Breast epithelium (tissue), 4 donors: Measurements from ENCODE around the gene CYTH1. TPM values are rescaled to one million over a fixed set of nuclear protein-coding genes. Genes with fewer than 3 reads are reported as not detected.
A peak's percentile ranks its signal among the peaks of the same experiment; 100 is the strongest.

Source experiments
- DNase-seq, 2 donors: peaks; one replicate each; pipeline ENCODE4 v3.0.0-alpha.2; 2019; ENCODE audit warnings: low spot score in 2 of 2
- H3K27ac ChIP-seq, 2 donors: fragments of 200-600 bp; sonication (generic) in 1 of 2; one replicate each; pipeline ENCODE4 v1.5.1; 2016 to 2019; ENCODE audit warnings: mild to moderate bottlenecking in 1 of 2
- H3K27me3 ChIP-seq, 2 donors: fragments of 200-600 bp; sonication (generic) in 1 of 2; one replicate each; pipeline versions ENCODE4 v1.5.1 to v1.6.0; 2017 to 2019; ENCODE audit warnings: control low read depth in 1 of 2, mild to moderate bottlenecking in 1 of 2
- H3K36me3 ChIP-seq: fragments of 200-600 bp; one replicate; pipeline ENCODE4 v1.5.1; 2019
- H3K4me1 ChIP-seq, 2 donors: fragments of 200-600 bp; sonication (generic); one replicate each; pipeline ENCODE4 v1.5.1; 2016 to 2019; ENCODE audit warnings: control low read depth in 1 of 2
- H3K4me3 ChIP-seq, 3 donors: fragments of 200-600 bp; sonication (generic); 1 replicate in 2 of 3; 2 replicates in 1 of 3; pipeline ENCODE4 v1.5.1; 2016 to 2019; ENCODE audit warnings: mild to moderate bottlenecking in 3 of 3, moderate library complexity in 2 of 3
- H3K9me3 ChIP-seq, 2 donors: fragments of 200-600 bp; sonication (generic) in 1 of 2; one replicate each; pipeline ENCODE4 v1.5.1; 2016 to 2019; ENCODE audit warnings: control low read depth in 1 of 2
- CTCF ChIP-seq, 3 donors: fragments of 450-650 bp; IDR thresholded peaks; one replicate each; pipeline ENCODE4 v1.5.1; 2016 to 2017; ENCODE audit warnings: antibody characterized with exemption in 3 of 3, mild to moderate bottlenecking in 3 of 3, moderate library complexity in 3 of 3
- POLR2A ChIP-seq: fragments of 450-650 bp; IDR thresholded peaks from one replicate; pipeline ENCODE4 v1.6.1; 2016; ENCODE audit warnings: antibody characterized with exemption, mild to moderate bottlenecking, moderate library complexity
- POLR2AphosphoS5 ChIP-seq, 3 donors: sonication (generic); formaldehyde crosslinking; IDR thresholded peaks; one replicate each; pipeline ENCODE4 v1.6.1; 2017; ENCODE audit warnings: antibody characterized with exemption in 3 of 3
- intact Hi-C: fragments of 100-400 bp; cut with DNase I; formaldehyde crosslinking; loops from one replicate; pipeline ENCODE4 v1.15.1; 2023; ENCODE audit warnings: low total_unique reads
- total RNA-seq, 3 donors: library from RNA; depleted of rRNA; stranded (reverse); fragments of >200 nt; gene quantifications; one replicate each; pipeline ENCODE4 v1.1.0, GENCODE V29; 2016

CYTH1 gene
- total RNA-seq, 3 donors from 2014 or later, result 49.5 to 64.8 (median 50.7) TPM

DNA sequence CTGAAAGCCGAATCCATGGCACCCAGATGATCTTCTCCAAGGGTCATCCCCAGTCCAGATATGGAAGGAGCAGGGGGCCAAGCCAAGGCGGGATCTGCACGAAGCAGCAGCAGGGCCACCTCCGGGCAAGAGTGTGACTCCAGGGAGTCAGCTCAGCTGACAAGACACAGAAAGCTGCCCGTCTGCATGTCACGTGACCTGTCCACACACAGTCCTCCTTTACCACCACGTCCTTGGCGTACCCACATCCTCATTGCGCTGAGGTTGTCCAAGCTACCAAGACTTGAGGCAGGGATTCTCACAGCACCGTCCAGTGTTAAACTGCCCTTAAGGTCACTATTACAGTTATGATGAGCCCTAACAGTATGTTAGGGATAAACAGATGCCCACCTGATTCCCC is 11.3 kb upstream of the CYTH1 start:
- TF ChIP-seq POLR2AphosphoS5 (IDR thresholded peaks at IDR 0.05) (no peak), POLR2A (no peak), CTCF (IDR thresholded peaks at IDR 0.05) (no peak)
- H3K27ac ChIP-seq, result no peak overlapping the region
- no peaks in the 10 kb centered on the region for H3K27me3 ChIP-seq
- H3K4me1 ChIP-seq, result no peaks in the 10 kb centered on the region
- H3K4me3 ChIP-seq, result no peak overlapping the region
- no peaks in the 10 kb centered on the region for H3K9me3 ChIP-seq
- no peak for DNase-seq
- H3K36me3 ChIP-seq, result no peaks in the 10 kb centered on the region
- intact Hi-C loops, result no loop called here

DNA sequence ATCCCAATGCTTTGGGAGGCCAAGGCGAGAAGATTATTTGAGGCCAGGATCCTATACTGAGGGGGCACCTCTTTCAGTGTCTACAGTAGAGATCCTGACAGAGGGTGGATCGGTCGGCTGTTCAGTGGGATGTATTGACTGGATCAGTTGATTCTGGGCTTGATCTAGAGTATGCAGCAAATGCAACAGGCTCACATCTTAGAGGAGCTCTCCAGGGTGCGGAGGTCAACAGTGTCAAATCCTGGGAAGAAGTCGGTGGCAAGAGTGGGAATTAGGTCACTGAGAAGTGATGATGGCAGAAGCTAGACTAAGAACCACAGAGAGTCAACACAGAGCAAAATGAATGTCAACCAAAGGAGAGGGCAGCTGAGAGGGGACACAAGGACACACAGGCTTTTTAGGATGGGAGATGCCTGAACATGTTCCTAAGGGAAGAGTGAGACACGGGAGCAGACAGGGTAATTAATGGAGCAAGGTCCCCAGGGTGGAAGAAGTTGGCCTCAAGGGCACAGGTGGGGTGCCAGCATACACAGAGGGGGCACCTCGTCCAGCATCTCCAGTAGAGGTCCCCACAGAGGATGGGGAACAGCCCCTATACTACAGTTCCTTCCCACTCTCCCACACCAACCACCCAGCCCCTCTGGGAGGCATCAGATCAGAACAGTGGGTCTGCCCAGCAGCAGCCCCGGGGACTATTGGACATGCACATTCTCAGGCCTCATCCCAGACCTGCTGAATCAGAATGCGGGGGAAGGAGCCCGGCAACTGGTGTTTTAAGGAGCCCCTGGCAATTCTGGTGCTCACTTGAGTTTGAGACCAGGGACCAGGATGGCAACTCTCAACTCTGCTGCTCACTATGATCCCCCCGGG is 10.0 kb upstream of the CYTH1 start:
- intact Hi-C loops, result no loop called here
- no peak for DNase-seq
- H3K36me3 ChIP-seq, result no peaks in the 10 kb centered on the region
- no peak overlapping the region for H3K4me3 ChIP-seq
- peak overlapping the region in 1 of 2 donors; percentile 35 for H3K27ac ChIP-seq
- no peaks in the 10 kb centered on the region for H3K4me1 ChIP-seq
- no peaks in the 10 kb centered on the region for H3K9me3 ChIP-seq
- H3K27me3 ChIP-seq, result no peaks in the 10 kb centered on the region
- TF ChIP-seq POLR2AphosphoS5 (IDR thresholded peaks at IDR 0.05), result no peak
- no peak for TF ChIP-seq CTCF (IDR thresholded peaks at IDR 0.05)
- TF ChIP-seq POLR2A, result no peak

DNA sequence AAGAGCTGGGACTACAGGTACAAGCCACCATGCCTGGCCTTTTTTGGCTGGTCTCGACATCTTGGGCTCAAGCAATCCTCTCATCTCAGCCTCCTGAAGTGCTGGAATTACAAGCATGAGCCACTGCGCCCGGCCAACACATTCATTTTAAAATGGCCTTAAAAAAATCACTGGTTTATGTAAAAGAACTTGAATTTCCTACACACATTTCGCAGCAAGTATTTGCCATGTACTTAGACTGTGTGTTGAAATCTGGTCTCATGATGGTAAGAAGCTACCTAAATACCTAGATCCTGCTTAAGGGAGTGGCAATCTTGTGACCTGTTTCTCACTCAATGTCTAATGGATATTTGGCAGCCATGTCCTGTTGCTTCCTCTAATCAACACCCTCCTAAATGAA is 8.5 kb upstream of the CYTH1 start:
- intact Hi-C loops, result no loop called here
- H3K27ac ChIP-seq, result peak overlapping the region; percentile 4 to 45
- H3K27me3 ChIP-seq, result no peaks in the 10 kb centered on the region
- no peak overlapping the region for H3K4me3 ChIP-seq
- no peaks in the 10 kb centered on the region for H3K9me3 ChIP-seq
- H3K4me1 ChIP-seq, result no peaks in the 10 kb centered on the region
- no peak for DNase-seq
- TF ChIP-seq POLR2AphosphoS5 (IDR thresholded peaks at IDR 0.05), result no peak
- no peaks in the 10 kb centered on the region for H3K36me3 ChIP-seq

DNA sequence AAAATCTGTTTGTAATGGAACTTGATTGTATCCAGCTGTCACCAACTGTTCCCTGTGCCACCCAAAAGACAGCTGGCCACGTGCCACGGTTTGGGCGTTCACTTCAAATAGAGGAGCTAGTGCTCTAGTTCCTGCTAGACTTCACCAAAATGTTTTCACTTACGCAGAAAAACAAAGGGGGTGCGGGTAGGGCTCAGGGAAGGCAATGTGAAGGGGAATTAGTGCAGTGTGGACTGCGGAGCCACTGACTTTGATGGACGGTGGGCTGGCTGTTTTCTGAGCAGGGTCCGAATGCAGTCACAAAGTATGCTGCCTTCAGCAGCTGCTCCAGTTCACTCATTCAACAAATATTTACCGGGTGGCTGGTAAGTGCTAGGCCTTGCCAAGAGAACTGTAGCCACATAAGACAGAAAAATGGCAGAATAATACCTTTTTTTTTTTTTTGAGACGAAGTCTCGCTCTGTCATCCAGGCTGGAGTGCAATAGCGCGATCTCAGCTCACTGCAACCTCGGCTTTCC is 7.6 kb upstream of the CYTH1 start:
- H3K4me3 ChIP-seq, result no peak overlapping the region
- DNase-seq, result peak in 1 of 2 donors; percentile 82
- H3K9me3 ChIP-seq, result no peaks in the 10 kb centered on the region
- H3K4me1 ChIP-seq, result no peaks in the 10 kb centered on the region
- H3K36me3 ChIP-seq, result no peaks in the 10 kb centered on the region
- intact Hi-C loops, result no loop called here
- TF ChIP-seq POLR2AphosphoS5 (IDR thresholded peaks at IDR 0.05) (no peak), CTCF (IDR thresholded peaks at IDR 0.05) (no peak), POLR2A (no peak)
- H3K27me3 ChIP-seq, result no peaks in the 10 kb centered on the region
- H3K27ac ChIP-seq, result peak overlapping the region in 1 of 2 donors; percentile 45

DNA sequence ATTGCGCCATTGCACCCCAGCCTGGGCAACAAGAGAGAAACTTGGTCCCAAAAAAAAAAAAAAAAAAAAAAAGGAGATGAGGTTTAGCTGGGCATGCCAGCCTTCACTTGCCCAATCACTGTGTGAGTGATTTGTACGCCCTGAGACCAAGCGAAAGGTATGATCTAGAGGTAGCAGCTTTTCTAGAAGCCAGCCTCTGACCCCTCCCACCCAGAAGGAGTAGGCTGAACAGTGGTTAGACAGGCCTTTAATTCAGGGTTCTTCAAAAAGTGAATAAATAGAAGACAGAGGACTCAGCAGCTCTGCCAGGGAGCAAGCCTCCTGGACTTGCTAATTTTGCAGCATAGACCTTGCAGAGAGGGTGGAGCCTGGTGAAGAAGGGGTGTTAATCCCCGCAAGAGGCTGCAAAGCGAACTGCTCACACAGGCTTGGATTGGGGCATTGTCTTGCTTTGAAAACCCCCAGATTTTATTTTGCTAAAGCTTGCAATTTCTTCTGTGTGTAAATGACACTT is 7.1 kb upstream of the CYTH1 start:
- Histone ChIP-seq H3K27ac (peak overlapping the region in 1 of 2 donors; percentile 45), H3K4me3 (no peak overlapping the region), H3K36me3 (no peaks in the 10 kb centered on the region), H3K9me3 (no peaks in the 10 kb centered on the region), H3K27me3 (no peaks in the 10 kb centered on the region), H3K4me1 (no peaks in the 10 kb centered on the region)
- TF ChIP-seq CTCF (IDR thresholded peaks at IDR 0.05), result no peak
- no peak for TF ChIP-seq POLR2A
- no peak for TF ChIP-seq POLR2AphosphoS5 (IDR thresholded peaks at IDR 0.05)
- intact Hi-C loops, result no loop called here
- no peak for DNase-seq
